Measurements from ENCODE around the gene EPB41L3.

The EPB41L3 gene

GRCh38 chr18:5582849-5583681, 39.3 kb upstream of the EPB41L3 start:
- TF ChIP-seq REST (IDR thresholded peaks at IDR 0.05; ENCODE audit: insufficient read depth in 1 of 2, low read depth in 2 of 2, low read length in 2 of 2) (no peak), TAF1 (IDR thresholded peaks at IDR 0.05; ENCODE audit: borderline replicate concordance, insufficient read depth, low read length) (no peak), POLR2AphosphoS5 (IDR thresholded peaks at IDR 0.05; ENCODE audit: low read depth, low read length) (no peak), FOXP2 (optimal IDR thresholded peaks at IDR 0.05; ENCODE audit: borderline replicate concordance, extremely low read depth, extremely low read length, insufficient read depth) (no peak), SIN3A (IDR thresholded peaks at IDR 0.05; ENCODE audit: borderline replicate concordance, insufficient read depth, low read length) (no peak)

- TF ChIP-seq REST (IDR thresholded peaks at IDR 0.05; ENCODE audit: insufficient read depth in 1 of 2, low read depth in 2 of 2, low read length in 2 of 2) (no peak), FOXP2 (optimal IDR thresholded peaks at IDR 0.05; ENCODE audit: borderline replicate concordance, extremely low read depth, extremely low read length, insufficient read depth) (no peak), SIN3A (IDR thresholded peaks at IDR 0.05; ENCODE audit: borderline replicate concordance, insufficient read depth, low read length) (no peak), POLR2AphosphoS5 (IDR thresholded peaks at IDR 0.05; ENCODE audit: low read depth, low read length) (no peak)
These were observed 38.3 kb upstream of the EPB41L3 start for GRCh38 chr18:5582076-5582475.

- TF ChIP-seq POLR2AphosphoS5 (IDR thresholded peaks at IDR 0.05; ENCODE audit: low read depth, low read length) (no peak), TAF1 (IDR thresholded peaks at IDR 0.05; ENCODE audit: borderline replicate concordance, insufficient read depth, low read length) (no peak), REST (IDR thresholded peaks at IDR 0.05; ENCODE audit: insufficient read depth in 1 of 2, low read depth in 2 of 2, low read length in 2 of 2) (no peak), FOXP2 (optimal IDR thresholded peaks at IDR 0.05; ENCODE audit: borderline replicate concordance, extremely low read depth, extremely low read length, insufficient read depth) (no peak), SIN3A (IDR thresholded peaks at IDR 0.05; ENCODE audit: borderline replicate concordance, insufficient read depth, low read length) (no peak)
These were observed 31.0 kb upstream of the EPB41L3 start for GRCh38 chr18:5574843-5575242.

DNA sequence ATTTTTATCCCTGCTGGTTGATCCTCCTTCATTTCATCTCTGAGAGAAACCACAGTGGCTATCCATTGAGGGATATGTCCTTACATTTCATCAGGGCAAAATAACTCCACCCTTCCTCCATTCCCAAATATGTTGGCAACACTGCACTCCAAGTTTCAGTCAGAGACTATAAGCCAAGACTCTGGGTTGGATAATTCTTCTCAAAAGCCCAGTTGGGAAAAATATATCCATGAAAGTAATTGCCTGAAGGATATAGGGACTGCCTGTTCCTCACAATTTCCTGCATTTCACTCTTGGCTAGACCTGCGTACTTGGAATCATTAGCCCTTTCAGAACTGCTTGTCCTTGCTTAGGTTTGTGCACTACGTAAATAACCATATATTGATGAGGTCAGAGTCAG, 27.9 kb upstream of the EPB41L3 start:
- TF ChIP-seq TAF1 (IDR thresholded peaks at IDR 0.05; ENCODE audit: borderline replicate concordance, insufficient read depth, low read length) (no peak), POLR2AphosphoS5 (IDR thresholded peaks at IDR 0.05; ENCODE audit: low read depth, low read length) (no peak), FOXP2 (optimal IDR thresholded peaks at IDR 0.05; ENCODE audit: borderline replicate concordance, extremely low read depth, extremely low read length, insufficient read depth) (no peak), REST (IDR thresholded peaks at IDR 0.05; ENCODE audit: insufficient read depth in 1 of 2, low read depth in 2 of 2, low read length in 2 of 2) (no peak), SIN3A (IDR thresholded peaks at IDR 0.05; ENCODE audit: borderline replicate concordance, insufficient read depth, low read length) (no peak)

All from PFSK-1 (cell line).